22Rv1 (cell line): ENCODE data around the gene RIMOC1.

Source experiments
- ZFX ChIP-seq: fragments of 450-650 bp; IDR thresholded peaks from 2 replicates; pipeline ENCODE4 v1.6.1; 2017; ENCODE audit warnings: antibody characterized with exemption, borderline replicate concordance
- TF ChIP-seq, protein P1 (sequence below): fragments of 450-650 bp; IDR thresholded peaks from 2 replicates; pipeline ENCODE4 v1.5.1; 2017; ENCODE audit warnings: mild to moderate bottlenecking

GRCh38 chr5:41924872-41925554 is 20.9 kb downstream of the RIMOC1 start, which contains the start of gene FBXO4:
- TF ChIP-seq, protein P1, sequence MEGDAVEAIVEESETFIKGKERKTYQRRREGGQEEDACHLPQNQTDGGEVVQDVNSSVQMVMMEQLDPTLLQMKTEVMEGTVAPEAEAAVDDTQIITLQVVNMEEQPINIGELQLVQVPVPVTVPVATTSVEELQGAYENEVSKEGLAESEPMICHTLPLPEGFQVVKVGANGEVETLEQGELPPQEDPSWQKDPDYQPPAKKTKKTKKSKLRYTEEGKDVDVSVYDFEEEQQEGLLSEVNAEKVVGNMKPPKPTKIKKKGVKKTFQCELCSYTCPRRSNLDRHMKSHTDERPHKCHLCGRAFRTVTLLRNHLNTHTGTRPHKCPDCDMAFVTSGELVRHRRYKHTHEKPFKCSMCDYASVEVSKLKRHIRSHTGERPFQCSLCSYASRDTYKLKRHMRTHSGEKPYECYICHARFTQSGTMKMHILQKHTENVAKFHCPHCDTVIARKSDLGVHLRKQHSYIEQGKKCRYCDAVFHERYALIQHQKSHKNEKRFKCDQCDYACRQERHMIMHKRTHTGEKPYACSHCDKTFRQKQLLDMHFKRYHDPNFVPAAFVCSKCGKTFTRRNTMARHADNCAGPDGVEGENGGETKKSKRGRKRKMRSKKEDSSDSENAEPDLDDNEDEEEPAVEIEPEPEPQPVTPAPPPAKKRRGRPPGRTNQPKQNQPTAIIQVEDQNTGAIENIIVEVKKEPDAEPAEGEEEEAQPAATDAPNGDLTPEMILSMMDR: peak; percentile 79
- no peak for TF ChIP-seq ZFX
